HG03442 (cell line): ENCODE measurements around the gene PAH.

Source experiments
- ATAC-seq: cut with Tn5 transposase; IDR thresholded peaks from one replicate; pipeline ENCODE4 v1.9.1; 2021; ENCODE audit warnings: mild to moderate bottlenecking, moderate library complexity; ENCODE audit not compliant: unreplicated experiment

PAH gene

DNA sequence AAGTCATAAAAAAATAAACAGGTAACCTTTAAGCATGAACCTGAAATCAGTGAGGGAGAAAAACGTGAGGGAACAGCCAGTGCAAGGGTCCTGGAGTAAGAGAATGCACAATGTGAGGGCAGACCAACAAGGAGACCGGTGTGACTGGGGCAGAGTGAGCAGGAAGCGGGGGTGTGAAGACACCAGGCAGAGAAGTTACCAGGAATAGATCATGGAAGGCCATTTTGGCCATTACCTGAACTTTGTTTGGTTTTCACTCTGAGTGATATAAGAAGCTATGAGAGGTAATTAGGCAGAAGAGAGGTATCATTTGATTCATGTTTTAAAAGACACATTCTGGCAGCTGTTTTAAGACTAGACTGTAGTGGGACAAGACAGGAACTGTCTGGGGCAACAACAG, 15.0 kb downstream of the PAH start:
- ATAC-seq: no peak

DNA sequence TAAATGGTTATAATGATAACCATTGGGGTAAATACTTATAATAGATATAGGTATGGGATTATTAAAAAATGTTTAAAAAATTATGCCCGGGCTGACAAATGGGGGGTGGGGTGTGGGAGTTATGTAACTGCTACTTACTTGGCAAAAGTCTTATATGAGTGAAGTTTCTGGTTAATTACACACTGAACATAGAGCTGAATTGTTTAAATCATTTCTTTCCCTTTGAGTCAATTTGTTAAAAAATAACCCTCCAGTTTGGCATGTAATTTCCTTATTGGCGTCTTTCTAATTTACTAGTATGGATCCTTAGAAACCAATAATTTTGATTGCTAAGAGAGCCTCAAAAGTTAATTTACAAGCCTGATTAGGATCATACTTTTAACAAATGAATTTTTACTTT, 16.7 kb downstream of the PAH start:
- no peak for ATAC-seq

DNA sequence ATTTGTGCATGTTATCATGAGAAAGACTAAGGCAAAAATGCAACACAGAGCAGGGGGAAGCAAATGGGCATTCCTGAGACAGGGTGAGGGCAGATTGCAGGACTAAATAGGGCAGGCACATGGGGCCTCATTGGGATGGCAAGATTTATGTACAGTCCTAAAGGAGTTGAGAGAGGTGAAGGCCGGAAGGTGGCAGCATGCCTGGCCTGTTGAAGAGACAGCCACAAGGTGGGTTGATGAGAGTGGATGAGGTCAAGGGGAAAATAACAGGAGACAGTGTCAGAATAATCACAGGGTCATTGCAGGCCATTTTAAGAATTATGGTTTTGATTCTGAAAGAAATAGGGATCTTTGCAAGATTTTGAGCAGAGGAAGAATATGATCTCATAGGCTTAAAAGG, 21.0 kb downstream of the PAH start:
- no peak for ATAC-seq

DNA sequence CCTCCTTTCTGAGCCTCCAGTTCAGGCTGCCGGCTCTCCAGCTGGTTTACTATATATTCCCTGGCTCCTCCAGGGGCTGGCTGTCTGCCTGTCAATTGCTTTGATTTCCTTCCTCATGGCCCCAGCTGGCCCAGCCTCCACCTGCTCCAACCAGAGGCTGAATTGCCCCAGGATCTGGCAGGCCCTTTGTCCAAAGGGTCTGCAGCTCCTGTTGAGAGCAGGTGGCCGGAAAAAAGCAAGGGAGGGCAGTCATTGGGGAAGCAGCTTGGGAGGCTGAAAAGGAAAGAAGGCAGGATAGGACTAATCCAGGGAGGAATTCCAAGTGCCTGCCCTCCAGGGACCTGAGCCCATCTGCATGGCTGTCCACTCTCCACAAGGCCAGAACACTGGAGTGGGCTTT, 25.3 kb downstream of the PAH start:
- no peak for ATAC-seq

DNA sequence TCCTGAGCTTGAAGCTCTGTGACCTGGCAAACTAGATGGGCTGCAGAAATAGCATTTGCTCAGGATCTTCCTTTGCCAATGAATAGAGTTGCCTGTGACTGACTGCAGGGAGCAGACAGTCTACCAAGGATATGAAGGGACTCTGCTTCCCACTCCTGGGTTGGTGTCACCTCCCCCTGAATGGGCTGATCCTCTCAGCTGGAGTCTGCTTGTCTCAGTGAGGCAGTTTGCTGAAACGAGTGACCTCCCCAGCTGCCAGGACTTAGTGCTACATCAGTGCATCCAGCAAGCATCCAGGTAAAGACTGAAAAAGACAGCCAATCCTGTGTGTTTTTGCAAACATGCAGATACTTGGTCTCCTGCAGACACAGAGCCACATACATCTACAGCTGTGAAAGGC, 28.5 kb downstream of the PAH start:
- ATAC-seq: no peak

DNA sequence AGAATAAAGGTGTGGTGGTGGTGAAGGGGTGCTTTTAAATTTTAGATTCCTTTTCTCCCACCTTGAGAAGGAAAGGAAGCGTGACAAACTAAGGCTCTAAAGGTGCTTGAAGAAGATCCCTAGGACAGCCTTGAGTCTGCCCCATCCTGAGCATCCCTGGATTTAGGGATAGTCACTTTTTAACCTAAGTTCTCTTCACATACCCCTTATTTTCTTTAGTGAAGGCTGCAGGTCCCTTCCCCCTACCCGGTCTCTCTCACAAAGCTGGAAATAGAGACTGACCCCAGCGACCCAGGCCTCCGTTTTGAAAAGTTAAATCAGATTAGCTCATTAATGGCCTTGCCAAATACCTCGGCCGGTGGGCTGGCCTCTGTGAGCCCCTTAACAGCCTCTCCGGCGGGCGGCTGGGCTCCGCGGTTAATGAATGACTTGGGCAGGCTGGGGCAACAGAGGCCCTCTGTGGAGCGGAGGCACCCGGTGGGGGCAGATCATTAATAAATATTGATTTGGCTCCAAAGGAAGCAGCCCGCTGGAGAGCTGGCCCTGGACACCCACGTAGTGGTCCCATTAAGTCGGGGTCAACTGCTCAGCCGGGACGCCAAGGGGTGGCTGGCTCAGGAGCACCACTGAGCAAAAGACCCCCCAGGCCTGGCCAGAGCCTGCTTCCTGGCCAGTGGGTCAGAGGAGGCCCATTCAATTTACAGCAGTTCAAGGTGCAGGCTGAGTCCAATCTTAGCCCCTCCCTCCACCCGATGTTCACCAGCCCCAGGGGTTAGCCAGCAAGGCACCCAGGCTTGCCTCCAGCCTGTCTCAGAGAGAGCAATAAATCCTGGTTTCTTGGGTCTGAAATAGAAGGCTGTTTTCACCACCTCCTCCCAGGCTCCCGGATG, 31.8 kb downstream of the PAH start:
- no peak for ATAC-seq

DNA sequence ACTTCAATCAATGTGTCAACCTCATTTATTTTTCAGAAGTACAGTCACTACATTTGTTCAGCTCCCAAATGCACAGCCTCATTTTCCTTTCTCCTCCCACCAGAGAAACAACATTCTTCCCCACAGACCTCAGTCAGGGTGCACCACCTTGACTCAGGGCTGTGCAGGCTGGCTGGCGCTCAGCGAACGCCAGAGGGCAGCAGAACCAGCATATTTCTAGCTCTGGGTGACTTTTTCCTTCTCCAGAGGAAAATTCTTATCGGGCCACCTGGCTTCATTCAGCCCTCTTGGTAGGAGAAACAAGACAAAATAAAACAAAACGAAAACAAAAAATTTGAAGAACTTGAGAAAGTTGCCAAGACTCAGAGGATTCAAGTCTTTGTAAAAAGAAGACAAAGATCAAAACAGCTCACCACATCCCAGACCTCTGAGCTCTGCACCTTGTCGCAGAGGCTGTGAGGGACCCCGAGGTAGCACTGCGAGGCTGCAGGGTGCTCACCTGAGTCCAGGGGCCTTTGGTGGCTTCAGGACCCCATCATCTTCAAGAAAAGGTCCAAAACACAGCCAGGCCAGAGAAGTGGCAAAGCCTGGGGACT, 33.7 kb downstream of the PAH start:
- no peak for ATAC-seq

DNA sequence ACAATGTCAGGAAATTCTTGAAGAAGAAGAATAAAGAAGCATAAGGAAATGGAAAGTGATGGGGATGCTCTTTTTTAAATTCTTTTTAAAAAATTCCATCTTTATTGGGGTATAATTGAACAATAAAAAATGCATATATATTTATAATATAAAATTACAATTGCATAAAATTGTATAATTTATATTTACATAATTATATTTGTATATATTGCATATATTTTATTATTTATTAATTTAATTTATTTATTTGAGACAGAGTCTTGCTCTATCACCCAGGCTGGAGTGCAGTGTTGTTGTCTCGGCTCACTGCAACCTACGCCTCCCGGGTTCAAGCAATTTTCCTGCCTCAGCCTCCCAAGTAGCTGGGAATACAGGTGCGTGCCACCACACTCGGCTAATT, 36.3 kb downstream of the PAH start:
- ATAC-seq: no peak

DNA sequence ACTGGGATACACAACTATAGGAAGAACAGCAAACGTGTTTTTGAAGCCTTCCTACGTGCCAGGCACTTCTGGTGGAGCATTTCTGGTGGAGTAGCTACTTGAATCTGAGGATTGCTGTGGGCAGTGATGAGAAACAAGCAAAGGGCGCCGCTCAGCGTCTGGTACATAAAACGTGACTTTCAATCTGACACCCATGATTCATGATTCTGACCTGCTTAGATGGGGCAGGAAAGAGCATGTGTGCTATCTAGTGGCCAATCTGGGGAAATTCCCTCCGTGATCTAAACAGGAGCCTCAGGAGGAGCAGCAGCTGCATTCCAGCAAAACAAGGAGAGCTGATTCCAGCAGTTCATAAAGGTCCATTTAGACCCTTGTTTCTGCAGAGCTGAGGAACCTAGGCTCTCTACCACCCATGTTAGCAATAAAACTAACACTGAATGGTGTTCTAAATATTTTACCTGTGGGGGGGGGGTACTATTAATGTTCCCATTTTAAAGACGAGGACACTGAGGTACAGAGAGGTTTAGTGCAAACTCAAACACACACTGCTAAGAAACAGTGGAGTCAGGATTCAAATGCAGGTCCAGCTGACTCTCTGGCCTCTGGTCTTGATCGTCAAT, 37.8 kb downstream of the PAH start:
- ATAC-seq: peak; percentile 79

DNA sequence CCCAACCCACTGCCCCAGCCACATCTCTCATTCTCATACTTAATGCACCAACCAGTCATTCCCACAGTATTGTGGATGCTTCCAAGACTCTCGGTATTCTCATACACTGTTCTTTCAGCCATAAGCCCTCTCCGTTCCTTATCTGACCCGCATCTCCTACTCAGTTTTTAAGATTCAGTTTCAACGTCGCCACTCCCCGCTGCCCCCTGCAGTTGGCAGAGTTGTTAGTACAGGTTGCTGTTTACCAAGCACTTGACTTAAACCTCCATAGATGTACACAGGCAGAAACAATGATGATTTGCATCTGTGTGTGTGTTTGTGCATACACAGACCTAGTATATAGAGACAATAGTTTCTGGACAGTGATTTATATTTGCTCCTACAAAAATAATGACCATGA, 40.2 kb downstream of the PAH start:
- no peak for ATAC-seq

DNA sequence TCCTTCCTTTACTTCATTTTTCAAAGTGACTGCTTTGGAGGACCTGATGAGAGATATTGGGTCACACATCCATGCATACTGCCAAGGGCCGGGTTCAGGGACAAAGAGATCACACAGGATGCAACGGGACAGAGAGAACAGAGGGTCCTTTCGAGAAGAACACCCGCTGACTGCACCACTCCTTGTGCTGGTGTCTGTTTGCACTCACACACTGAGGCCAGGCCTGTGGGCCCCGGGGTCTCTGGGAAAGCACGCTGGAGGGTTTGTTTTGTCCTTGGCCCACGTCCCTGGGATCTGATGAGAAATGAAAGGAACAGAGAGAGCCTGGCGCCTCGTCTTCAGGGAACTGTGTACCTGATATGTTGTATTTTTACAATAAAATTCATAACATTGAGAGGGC, 42.2 kb downstream of the PAH start:
- ATAC-seq: no peak

DNA sequence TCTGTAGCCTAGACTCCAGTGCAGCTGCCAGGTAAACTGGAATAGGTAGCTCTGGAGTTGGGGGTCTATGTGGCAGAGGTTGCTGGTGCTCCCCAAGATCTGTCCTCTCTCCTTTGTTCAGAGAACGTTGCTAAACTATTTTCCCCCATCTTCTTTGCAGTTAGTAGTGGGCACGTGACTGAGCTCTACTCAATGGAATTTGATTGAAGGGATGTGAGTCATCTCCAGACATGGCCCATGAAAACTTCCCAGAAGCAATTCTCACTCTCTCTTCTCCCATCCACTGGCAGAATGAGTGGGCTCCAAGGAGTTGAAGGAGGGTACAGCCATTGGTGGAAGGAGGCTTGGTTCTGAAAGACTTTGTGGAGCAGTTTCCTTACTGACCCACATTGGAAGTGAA, 44.0 kb downstream of the PAH start:
- no peak for ATAC-seq

DNA sequence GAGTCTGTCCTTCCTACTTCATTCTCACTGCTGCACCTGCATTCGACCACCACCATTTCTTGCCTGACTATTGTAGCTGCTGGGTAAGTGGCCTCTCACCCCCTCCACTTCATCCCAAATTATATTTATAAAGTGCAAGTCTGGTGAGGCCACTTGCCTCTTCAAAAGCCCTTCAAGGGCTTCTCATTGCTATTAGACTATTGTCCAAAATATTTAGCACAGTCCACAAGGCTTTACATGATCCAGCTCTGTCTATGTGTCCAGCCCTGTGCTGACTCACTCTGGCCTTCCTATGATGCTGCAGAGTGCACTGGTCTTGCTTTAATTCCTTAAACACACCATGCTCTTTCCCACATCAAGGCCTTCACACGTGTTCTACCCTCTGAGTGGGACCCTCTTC, 46.0 kb downstream of the PAH start:
- ATAC-seq: no peak

DNA sequence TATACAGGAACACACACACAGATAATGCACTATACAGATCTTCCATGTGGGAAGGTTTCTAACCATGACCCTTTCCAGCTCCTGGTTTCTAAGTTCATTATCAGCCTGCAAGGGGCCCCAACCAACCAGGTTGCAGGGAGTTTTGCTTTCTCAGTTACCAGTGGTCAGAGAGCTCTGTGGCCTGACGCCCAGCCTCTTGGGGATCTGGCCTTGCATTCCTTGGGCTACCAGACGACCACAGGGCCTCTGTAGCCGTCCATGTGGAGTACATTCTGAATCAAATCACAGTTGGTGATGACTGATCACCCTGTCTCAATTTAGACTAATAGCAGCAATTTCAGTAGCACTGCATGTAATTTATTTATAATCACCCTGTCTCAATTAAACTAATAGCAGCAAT, 47.5 kb downstream of the PAH start:
- ATAC-seq: no peak

DNA sequence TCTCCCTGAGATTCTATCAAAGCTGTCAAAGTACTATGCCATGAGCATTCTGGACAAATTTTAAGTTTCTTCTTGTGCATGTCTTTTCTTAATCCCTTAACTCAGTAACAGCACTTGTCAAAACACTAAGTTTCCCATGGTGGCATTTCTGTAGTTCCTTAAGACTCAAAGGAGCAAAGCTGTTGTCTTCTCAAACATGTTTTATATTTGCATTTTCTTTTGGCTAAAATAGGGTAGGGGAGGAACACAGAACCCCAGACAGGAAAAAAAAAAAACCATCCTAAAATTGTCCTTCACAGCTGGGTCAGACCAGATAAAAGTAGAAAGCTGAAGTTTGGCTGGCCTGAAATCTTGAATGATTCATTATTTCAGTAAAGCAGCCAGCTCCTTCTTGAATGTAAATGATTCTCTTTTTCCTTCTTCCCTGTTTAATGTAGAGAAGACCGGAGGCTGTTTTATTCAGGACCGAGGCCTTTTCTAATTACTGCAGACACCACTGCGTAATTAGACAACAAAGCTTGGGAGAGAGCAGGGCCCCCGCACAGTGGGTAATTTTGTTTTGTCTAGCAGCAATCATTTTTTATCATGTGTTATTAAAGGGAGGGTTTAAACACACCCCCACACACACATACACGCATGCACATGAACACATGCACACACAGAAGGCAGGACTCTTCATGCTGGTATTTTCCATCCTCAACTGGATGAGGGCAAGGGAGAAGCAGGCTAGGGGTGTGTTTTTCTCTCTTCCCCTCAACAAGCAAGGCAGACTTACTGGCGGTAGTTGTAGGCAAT, 51.0 kb downstream of the PAH start:
- ATAC-seq: no peak

DNA sequence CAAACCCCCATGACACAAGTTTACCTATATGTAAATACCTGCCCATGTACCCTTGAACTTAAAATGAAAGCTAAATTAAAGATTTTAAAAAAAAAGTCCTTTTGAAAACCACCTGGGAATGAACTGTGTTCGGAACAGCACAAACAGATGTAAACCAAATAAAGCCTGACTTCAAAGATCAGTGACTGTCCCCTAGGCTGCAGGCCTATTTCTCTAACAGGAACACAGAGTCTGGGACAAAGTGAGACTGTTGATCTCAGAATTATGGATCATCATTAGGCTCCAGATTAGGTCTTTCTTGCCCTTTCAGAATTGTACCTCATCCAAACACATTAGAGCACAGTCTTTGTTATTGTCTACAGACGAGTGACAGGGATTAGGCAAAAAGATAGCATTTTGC, 54.6 kb downstream of the PAH start:
- ATAC-seq: no peak

DNA sequence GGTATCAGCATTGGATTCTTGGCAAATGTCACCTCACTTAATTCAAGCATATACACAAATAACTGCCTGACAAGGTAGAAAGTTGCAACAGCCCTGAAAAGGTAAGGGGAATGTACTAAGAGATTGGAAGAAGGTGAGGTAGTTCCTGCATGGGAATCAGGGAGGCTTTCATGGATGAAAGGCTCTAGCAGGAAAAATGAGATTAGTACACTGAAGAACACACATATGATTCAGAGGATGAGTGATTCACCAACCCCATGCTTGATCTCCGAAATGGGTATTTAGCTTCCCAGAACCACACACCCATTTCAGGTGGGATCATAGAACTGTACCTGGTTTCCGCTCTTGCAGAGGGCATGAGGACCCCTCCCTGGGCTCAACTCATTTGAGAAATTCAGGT, 65.8 kb downstream of the PAH start:
- ATAC-seq: no peak

DNA sequence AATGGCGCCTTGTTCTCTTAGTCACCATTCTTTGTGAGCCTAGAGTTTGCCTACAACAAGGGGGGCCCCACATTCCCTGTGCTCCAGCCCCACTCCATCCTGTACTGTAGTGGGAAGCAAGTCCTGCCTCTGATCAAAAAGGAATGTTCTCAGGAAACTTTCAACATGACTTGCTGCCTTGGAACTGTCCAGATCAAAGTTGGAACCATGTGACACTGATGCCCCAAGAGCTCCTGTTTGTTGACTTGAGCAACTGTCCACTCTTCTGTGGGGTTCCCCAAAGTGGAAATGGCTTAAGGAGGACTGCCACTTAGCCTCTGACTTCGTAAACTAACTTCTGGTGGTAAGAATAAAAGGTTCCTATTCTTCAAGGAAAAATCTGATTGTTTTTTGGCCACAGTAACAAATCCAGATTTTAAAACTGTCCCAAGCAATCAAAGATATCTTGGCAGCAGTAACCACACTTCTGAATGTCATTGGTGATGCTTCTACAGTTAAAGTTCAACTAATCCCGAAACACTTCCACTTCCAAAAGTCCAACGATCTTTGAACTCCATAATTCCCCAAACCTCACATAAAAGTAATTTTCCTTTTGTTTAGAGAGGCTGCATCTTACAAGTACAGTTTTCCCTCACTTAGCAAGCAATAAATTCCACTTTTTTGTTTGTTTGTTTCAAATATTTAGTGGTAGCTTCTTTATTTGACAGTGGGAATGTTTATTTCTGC, 67.2 kb downstream of the PAH start:
- ATAC-seq: no peak

DNA sequence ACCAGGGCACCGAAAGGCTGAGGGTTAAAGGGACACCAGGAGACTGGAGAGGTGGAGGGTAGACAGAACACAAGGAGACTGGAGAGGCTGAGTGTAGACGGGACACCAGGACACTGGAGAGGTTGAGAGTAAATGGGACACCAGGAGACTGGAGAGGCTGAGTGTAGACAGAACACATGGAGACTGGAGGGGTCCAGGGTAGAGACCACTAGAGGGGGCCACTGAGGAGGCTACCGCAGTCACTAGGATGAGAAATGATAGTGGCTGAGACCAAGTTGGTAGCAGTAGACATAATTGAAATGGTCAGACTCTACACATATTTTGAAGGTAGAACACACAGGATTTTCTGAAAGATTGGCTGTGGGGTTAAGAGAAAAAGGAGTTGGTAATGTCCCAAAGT, 68.2 kb downstream of the PAH start:
- ATAC-seq: no peak

DNA sequence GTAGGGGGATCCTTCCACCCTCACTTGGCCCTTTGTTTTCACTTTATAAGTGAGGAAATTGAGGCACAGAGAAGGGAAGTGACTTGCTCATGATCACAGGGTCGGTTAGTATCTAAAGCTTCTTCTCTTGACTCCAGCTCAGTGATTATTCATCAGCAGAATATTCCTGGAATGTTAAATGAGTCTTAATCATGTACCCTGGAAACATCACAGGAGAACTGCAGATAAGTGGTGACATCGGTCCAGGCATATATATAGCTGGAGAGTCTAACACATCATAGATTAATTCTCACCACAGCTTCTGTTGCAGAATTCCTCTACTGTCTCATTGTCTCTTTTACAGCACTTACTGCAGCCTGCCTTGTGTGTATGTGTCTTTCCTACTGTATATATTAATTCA, 69.9 kb downstream of the PAH start:
- ATAC-seq: no peak
